Panc1 (cell line): ENCODE measurements around the gene CSTF1. TPM values are rescaled to one million over a fixed set of nuclear protein-coding genes. Genes with fewer than 3 reads are reported as not detected.

Experiments
- ATAC-seq: fragments of 200-7000 bp; cut with Tn5 transposase; 2 replicates; pipeline ENCODE4 v1.9.1; 2020; ENCODE audit warnings: mild to moderate bottlenecking, moderate library complexity
- BruUV-seq: library from RNA; stranded (reverse); fragments of 400-500 nt; replicated peaks from 2 replicates; lab custom pipeline; 2021; lab: Mats Ljungman, UMichigan
- CTCF ChIA-PET: fragments of 300-600 bp; sonication (Branson Sonifier 250); formaldehyde crosslinking; loops from one replicate; lab custom pipeline; 2022; ENCODE audit warnings: antibody characterized with exemption; lab: Charles Lee
- POLR2A ChIA-PET: fragments of 300-600 bp; sonication (Branson Sonifier 250); formaldehyde crosslinking; loops from one replicate; lab custom pipeline; 2022; ENCODE audit warnings: antibody characterized with exemption; lab: Charles Lee
- DNase-seq: peaks from one replicate; pipeline ENCODE4 v3.0.0-alpha.2; 2010; ENCODE audit warnings: low read depth, low spot score
- H3K27ac ChIP-seq: 2 replicates; pipeline ENCODE4 v1.5.1; 2011; ENCODE audit warnings: mild to moderate bottlenecking, low read length, inconsistent platforms
- H3K27me3 ChIP-seq: fragments of 200-500 bp; sonication (Bioruptor generic); 2 replicates; pipeline ENCODE4 v1.6.0; 2014; ENCODE audit warnings: low read length, inconsistent platforms; ENCODE audit not compliant: control insufficient read depth, insufficient read depth
- H3K36me3 ChIP-seq: fragments of 200-500 bp; sonication (Bioruptor generic); 2 replicates; pipeline ENCODE4 v1.5.1; 2014; ENCODE audit warnings: inconsistent platforms, mild to moderate bottlenecking, low read length, moderate library complexity; ENCODE audit not compliant: control insufficient read depth, insufficient read depth
- H3K4me1 ChIP-seq: 2 replicates; pipeline ENCODE4 v1.5.1; 2011; ENCODE audit warnings: inconsistent platforms, mild to moderate bottlenecking, low read length, moderate library complexity; ENCODE audit not compliant: control insufficient read depth, insufficient read depth
- H3K4me3 ChIP-seq, 2 experiments: 2 replicates each; pipeline ENCODE4 v1.5.1; 2011 to 2012; ENCODE audit warnings: low read depth in 2 of 2, low read length in 2 of 2, mild to moderate bottlenecking in 2 of 2, inconsistent platforms in 1 of 2, moderate library complexity in 1 of 2
- H3K9me3 ChIP-seq: fragments of 200-500 bp; sonication (Bioruptor generic); 2 replicates; pipeline ENCODE4 v1.5.1; 2014; ENCODE audit warnings: low read depth, mild to moderate bottlenecking, inconsistent platforms, low read length, moderate library complexity; ENCODE audit not compliant: control insufficient read depth, insufficient read depth
- CTCF ChIP-seq: fragments of 450-650 bp; IDR thresholded peaks from 2 replicates; pipeline ENCODE4 v1.5.1; 2017; ENCODE audit warnings: mild to moderate bottlenecking
- POLR2AphosphoS5 ChIP-seq: IDR thresholded peaks from 2 replicates; pipeline ENCODE4 v1.6.1; 2012; ENCODE audit warnings: mild to moderate bottlenecking, low read depth, low read length, moderate library complexity
- REST ChIP-seq, 2 experiments: IDR thresholded peaks; 2 replicates each; pipeline ENCODE4 v1.6.1; 2011 to 2012; ENCODE audit warnings: low read depth in 2 of 2, control low read depth in 1 of 2, low read length in 1 of 2, mild to moderate bottlenecking in 1 of 2, moderate library complexity in 1 of 2; ENCODE audit not compliant: insufficient read depth in 1 of 2
- SIN3A ChIP-seq: IDR thresholded peaks from 2 replicates; pipeline ENCODE4 v1.6.1; 2012; ENCODE audit warnings: low read depth, mild to moderate bottlenecking, low read length, moderate library complexity, borderline replicate concordance; ENCODE audit not compliant: insufficient read depth
- TCF7L2 ChIP-seq: IDR thresholded peaks from 2 replicates; pipeline ENCODE4 v1.6.1; 2011; ENCODE audit warnings: mild to moderate bottlenecking, low read depth, low read length, inconsistent platforms
- in situ Hi-C: cut with HindIII; loops from 2 replicates; pipeline ENCODE4 v1.10.0; 2016; ENCODE audit warnings: low sequenced_read_pairs, low pct_unique_long_range_greater_than_20kb
- intact Hi-C: fragments of 100-400 bp; cut with micrococcal nuclease; formaldehyde crosslinking; loops from one replicate; pipeline ENCODE4 v1.10.0; 2022; ENCODE audit not compliant: unreplicated experiment
- total RNA-seq: library from RNA; stranded (reverse); gene quantifications from one replicate; pipeline ENCODE4 v1.2.1, GENCODE V29; 2021; ENCODE audit not compliant: unreplicated experiment

Gene CSTF1
- total RNA-seq, 1 experiment from 2014 or later = 46.3 TPM

GRCh38 chr20:56440346-56441007, 48.0 kb downstream of the CSTF1 start:
- intact Hi-C loops = no loop called here
- Histone ChIP-seq H3K4me3 (no peak overlapping the region), H3K27me3 (no peaks in the 10 kb centered on the region), H3K36me3 (no peaks in the 10 kb centered on the region), H3K27ac (no peak overlapping the region), H3K9me3 (no peaks in the 10 kb centered on the region), H3K4me1 (no peaks in the 10 kb centered on the region)
- ChIA-PET POLR2A (no interaction called here), CTCF (no interaction called here)
- in situ Hi-C loops = no loop called here
- no peak for TF ChIP-seq CTCF
- TF ChIP-seq TCF7L2 = no peak
- no peak for TF ChIP-seq REST (IDR thresholded peaks at IDR 0.05; ENCODE audit: insufficient read depth in 1 of 2, low read depth in 2 of 2, low read length in 1 of 2)
- no peak for TF ChIP-seq SIN3A
- TF ChIP-seq POLR2AphosphoS5 = no peak
- DNase-seq (no peak), ATAC-seq (no peak)
- no TSS peak for BruUV-seq

- no peaks in the 10 kb centered on the region for H3K27me3 ChIP-seq
- in situ Hi-C loops = no loop called here
- H3K4me3 ChIP-seq = no peak overlapping the region
- no peaks in the 10 kb centered on the region for H3K9me3 ChIP-seq
- no peaks in the 10 kb centered on the region for H3K4me1 ChIP-seq
- DNase-seq (no peak), ATAC-seq (no peak)
- H3K36me3 ChIP-seq = no peaks in the 10 kb centered on the region
- intact Hi-C loops = no loop called here
- no peak overlapping the region for H3K27ac ChIP-seq
- BruUV-seq = no TSS peak
- ChIA-PET CTCF (no interaction called here), POLR2A (no interaction called here)
- TF ChIP-seq POLR2AphosphoS5 (no peak), REST (IDR thresholded peaks at IDR 0.05; ENCODE audit: insufficient read depth in 1 of 2, low read depth in 2 of 2, low read length in 1 of 2) (no peak), TCF7L2 (no peak), SIN3A (no peak), CTCF (no peak)
Observed at GRCh38 chr20:56442389-56443365, 50.2 kb downstream of the CSTF1 start.
